Trophoblast cell (in vitro differentiated cells and primary cell): Measurements from ENCODE around the gene HSPA8.

Experiments used
- DNase-seq, 2 donors: peaks; one replicate each; pipeline ENCODE4 v3.0.0-alpha.2; 2016
- H2AFZ ChIP-seq: 2 replicates; pipeline ENCODE4 v1.6.1; 2013; ENCODE audit warnings: low read length, moderate library complexity, mild to moderate bottlenecking; ENCODE audit not compliant: insufficient read depth, poor library complexity
- H2AK5ac ChIP-seq: 2 replicates; pipeline ENCODE4 v1.6.1; 2013; ENCODE audit warnings: mild to moderate bottlenecking, low read length
- H2BK120ac ChIP-seq: 2 replicates; pipeline ENCODE4 v1.6.1; 2013; ENCODE audit warnings: low read length, mild to moderate bottlenecking, moderate library complexity; ENCODE audit not compliant: insufficient read depth, poor library complexity
- H2BK12ac ChIP-seq: 2 replicates; pipeline ENCODE4 v1.6.1; 2013; ENCODE audit warnings: mild to moderate bottlenecking, low read length, moderate library complexity
- H2BK5ac ChIP-seq: 2 replicates; pipeline ENCODE4 v1.6.1; 2013; ENCODE audit warnings: low read length, low read depth, moderate library complexity, mild to moderate bottlenecking; ENCODE audit not compliant: poor library complexity
- H3K14ac ChIP-seq: 2 replicates; pipeline ENCODE4 v1.6.1; 2013; ENCODE audit warnings: mild to moderate bottlenecking, low read length
- H3K18ac ChIP-seq: 2 replicates; pipeline ENCODE4 v1.6.1; 2013; ENCODE audit warnings: mild to moderate bottlenecking, low read length
- H3K23ac ChIP-seq: 2 replicates; pipeline ENCODE4 v1.6.1; 2013; ENCODE audit warnings: low read length
- H3K27ac ChIP-seq: 2 replicates; pipeline ENCODE4 v1.5.1; 2013; ENCODE audit warnings: low read depth, mild to moderate bottlenecking, inconsistent platforms, low read length, moderate library complexity
- H3K27me3 ChIP-seq: 2 replicates; pipeline ENCODE4 v1.6.1; 2013; ENCODE audit warnings: inconsistent platforms, mild to moderate bottlenecking, low read length, moderate library complexity; ENCODE audit not compliant: insufficient read depth
- H3K36me3 ChIP-seq, 2 experiments: 1 replicate in 1 of 2; 2 replicates in 1 of 2; pipeline ENCODE4 v1.6.1; 2013; ENCODE audit warnings: low read length in 2 of 2, mild to moderate bottlenecking in 2 of 2, moderate library complexity in 1 of 2; ENCODE audit not compliant: insufficient read depth in 2 of 2, control insufficient read depth in 1 of 2
- H3K4ac ChIP-seq: 2 replicates; pipeline ENCODE4 v1.6.1; 2013; ENCODE audit warnings: low read depth, mild to moderate bottlenecking, low read length, moderate library complexity
- H3K4me1 ChIP-seq, 2 experiments: 1 replicate in 1 of 2; 2 replicates in 1 of 2; pipeline ENCODE4 v1.6.1; 2013; ENCODE audit warnings: low read length in 2 of 2, mild to moderate bottlenecking in 2 of 2, moderate library complexity in 1 of 2; ENCODE audit not compliant: insufficient read depth in 2 of 2, control insufficient read depth in 1 of 2
- H3K4me2 ChIP-seq: 2 replicates; pipeline ENCODE4 v1.6.1; 2013; ENCODE audit warnings: inconsistent platforms, mild to moderate bottlenecking, low read length, moderate library complexity
- H3K4me3 ChIP-seq: 2 replicates; pipeline ENCODE4 v1.5.1; 2013; ENCODE audit warnings: mild to moderate bottlenecking, low read depth, low read length, inconsistent platforms
- H3K79me1 ChIP-seq: one replicate; pipeline ENCODE4 v1.6.1; 2013; ENCODE audit warnings: low read length
- H3K79me2 ChIP-seq: 2 replicates; pipeline ENCODE4 v1.6.1; 2013; ENCODE audit warnings: low read length, mild to moderate bottlenecking; ENCODE audit not compliant: control insufficient read depth, insufficient read depth, poor library complexity
- H3K9ac ChIP-seq: 2 replicates; pipeline ENCODE4 v1.6.1; 2013; ENCODE audit warnings: mild to moderate bottlenecking, low read length
- H3K9me3 ChIP-seq: 2 replicates; pipeline ENCODE4 v1.6.1; 2013; ENCODE audit warnings: low read depth, mild to moderate bottlenecking, control low read depth, inconsistent platforms, low read length; ENCODE audit not compliant: insufficient read depth
- H4K12ac ChIP-seq: 2 replicates; pipeline ENCODE4 v1.6.1; 2013; ENCODE audit warnings: low read depth, mild to moderate bottlenecking, low read length, moderate library complexity
- H4K8ac ChIP-seq: 2 replicates; pipeline ENCODE4 v1.6.1; 2013; ENCODE audit warnings: low read depth, mild to moderate bottlenecking, low read length, moderate library complexity
- H4K91ac ChIP-seq: one replicate; pipeline ENCODE4 v1.6.1; 2013; ENCODE audit warnings: low read depth, mild to moderate bottlenecking, low read length, moderate library complexity
- WGBS: extraction: QIAGEN DNeasy Blood & Tissue Kit; methylation state at CpG from one replicate; pipeline ENCODE4 v1.1.7; 2013; ENCODE audit warnings: missing lambda C conversion rate; ENCODE audit not compliant: insufficient read length, insufficient coverage; ENCODE audit errors: extremely low coverage; 5-methylcytosine and 5-hydroxymethylcytosine counted together

Gene HSPA8

GRCh38 chr11:123073343-123074057, 11.6 kb upstream of the HSPA8 start:
- Histone ChIP-seq H3K9me3 (no peaks in the 10 kb centered on the region), H2BK120ac (no peak overlapping the region), H3K14ac (no peak overlapping the region), H3K4me2 (no peak overlapping the region), H3K4me1 (no peaks in the 10 kb centered on the region), H4K8ac (no peak overlapping the region), H3K36me3 (peaks cover 4% of the 10 kb centered on the region in 2 experiments), H4K91ac (no peak overlapping the region), H2BK5ac (no peak overlapping the region), H3K79me1 (no peaks in the 10 kb centered on the region), H3K27me3 (no peaks in the 10 kb centered on the region), H3K9ac (no peak overlapping the region), H3K27ac (no peak overlapping the region), H2AFZ (no peak overlapping the region), H3K18ac (no peak overlapping the region), H4K12ac (no peak overlapping the region), H2BK12ac (no peak overlapping the region), H3K4me3 (no peak overlapping the region), H3K79me2 (no peaks in the 10 kb centered on the region), H3K4ac (no peak overlapping the region), H2AK5ac (no peak overlapping the region), H3K23ac (no peak overlapping the region)
- DNase-seq, result no peak
- no CpG with 5 or more reads among the region's 14 CpGs for WGBS

GRCh38 chr11:123072762-123073161, 10.8 kb upstream of the HSPA8 start:
- Histone ChIP-seq H2BK5ac (no peak overlapping the region), H3K36me3 (peaks cover 4% of the 10 kb centered on the region in 2 experiments), H4K91ac (no peak overlapping the region), H3K4me2 (no peak overlapping the region), H3K27ac (no peak overlapping the region), H3K18ac (no peak overlapping the region), H2AK5ac (no peak overlapping the region), H3K4ac (no peak overlapping the region), H3K4me3 (no peak overlapping the region), H3K4me1 (no peaks in the 10 kb centered on the region), H3K9me3 (no peaks in the 10 kb centered on the region), H4K12ac (no peak overlapping the region), H3K14ac (no peak overlapping the region), H2BK120ac (no peak overlapping the region), H3K27me3 (no peaks in the 10 kb centered on the region), H3K79me1 (no peaks in the 10 kb centered on the region), H3K23ac (no peak overlapping the region), H2BK12ac (no peak overlapping the region), H3K9ac (no peak overlapping the region), H4K8ac (no peak overlapping the region), H3K79me2 (no peaks in the 10 kb centered on the region), H2AFZ (no peak overlapping the region)
- DNase-seq, result no peak

GRCh38 chr11:123072332-123072761, 10.4 kb upstream of the HSPA8 start:
- WGBS, result no CpG with 5 or more reads among the region's 2 CpGs
- Histone ChIP-seq H3K4ac (no peak overlapping the region), H3K14ac (no peak overlapping the region), H3K9me3 (no peaks in the 10 kb centered on the region), H2BK120ac (no peak overlapping the region), H3K23ac (no peak overlapping the region), H3K36me3 (peaks cover 4% of the 10 kb centered on the region in 2 experiments), H3K4me3 (no peak overlapping the region), H2BK5ac (no peak overlapping the region), H2AFZ (no peak overlapping the region), H3K79me2 (no peaks in the 10 kb centered on the region), H2AK5ac (no peak overlapping the region), H3K27me3 (no peaks in the 10 kb centered on the region), H2BK12ac (no peak overlapping the region), H3K9ac (no peak overlapping the region), H3K79me1 (no peaks in the 10 kb centered on the region), H4K91ac (no peak overlapping the region), H3K4me2 (no peak overlapping the region), H4K12ac (no peak overlapping the region), H4K8ac (no peak overlapping the region), H3K18ac (no peak overlapping the region), H3K4me1 (no peaks in the 10 kb centered on the region), H3K27ac (no peak overlapping the region)
- DNase-seq, result peak; percentile 75 to 93

GRCh38 chr11:123069908-123070821, 8.2 kb upstream of the HSPA8 start:
- Histone ChIP-seq H3K9me3 (no peaks in the 10 kb centered on the region), H3K9ac (no peak overlapping the region), H4K8ac (no peak overlapping the region), H2BK12ac (no peak overlapping the region), H3K4me3 (no peak overlapping the region), H4K12ac (no peak overlapping the region), H3K79me2 (no peaks in the 10 kb centered on the region), H2BK120ac (no peak overlapping the region), H3K27me3 (no peaks in the 10 kb centered on the region), H3K79me1 (no peaks in the 10 kb centered on the region), H3K36me3 (peaks cover 4% of the 10 kb centered on the region in 2 experiments), H3K4ac (no peak overlapping the region), H2BK5ac (no peak overlapping the region), H3K23ac (no peak overlapping the region), H3K4me2 (no peak overlapping the region), H2AFZ (no peak overlapping the region), H3K18ac (no peak overlapping the region), H3K27ac (no peak overlapping the region), H2AK5ac (no peak overlapping the region), H4K91ac (no peak overlapping the region), H3K14ac (no peak overlapping the region), H3K4me1 (no peaks in the 10 kb centered on the region)
- WGBS, result no CpG with 5 or more reads among the region's 5 CpGs
- no peak for DNase-seq
